ENCODE data around the gene KYNU.

DNA sequence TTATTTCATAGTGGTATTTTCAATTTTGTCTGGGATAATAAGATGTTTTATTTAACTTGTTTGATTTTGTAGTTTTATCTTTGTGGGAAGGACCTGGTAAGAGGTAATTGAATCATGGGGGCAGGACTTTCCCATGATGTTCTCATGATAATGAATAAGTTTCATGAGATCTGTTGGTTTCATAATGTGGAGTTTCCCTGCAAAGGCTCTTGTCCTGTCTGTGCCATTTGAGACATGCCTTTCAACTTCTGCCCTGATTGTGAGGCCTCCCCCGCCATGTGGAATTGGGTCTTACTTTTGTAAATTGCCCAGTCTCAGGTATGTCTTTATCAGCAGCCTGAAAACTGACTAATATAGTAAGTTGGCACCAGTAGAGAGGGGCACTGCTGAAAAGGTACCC is 174.0 kb downstream of the KYNU start:
- TF ChIP-seq, protein P1, sequence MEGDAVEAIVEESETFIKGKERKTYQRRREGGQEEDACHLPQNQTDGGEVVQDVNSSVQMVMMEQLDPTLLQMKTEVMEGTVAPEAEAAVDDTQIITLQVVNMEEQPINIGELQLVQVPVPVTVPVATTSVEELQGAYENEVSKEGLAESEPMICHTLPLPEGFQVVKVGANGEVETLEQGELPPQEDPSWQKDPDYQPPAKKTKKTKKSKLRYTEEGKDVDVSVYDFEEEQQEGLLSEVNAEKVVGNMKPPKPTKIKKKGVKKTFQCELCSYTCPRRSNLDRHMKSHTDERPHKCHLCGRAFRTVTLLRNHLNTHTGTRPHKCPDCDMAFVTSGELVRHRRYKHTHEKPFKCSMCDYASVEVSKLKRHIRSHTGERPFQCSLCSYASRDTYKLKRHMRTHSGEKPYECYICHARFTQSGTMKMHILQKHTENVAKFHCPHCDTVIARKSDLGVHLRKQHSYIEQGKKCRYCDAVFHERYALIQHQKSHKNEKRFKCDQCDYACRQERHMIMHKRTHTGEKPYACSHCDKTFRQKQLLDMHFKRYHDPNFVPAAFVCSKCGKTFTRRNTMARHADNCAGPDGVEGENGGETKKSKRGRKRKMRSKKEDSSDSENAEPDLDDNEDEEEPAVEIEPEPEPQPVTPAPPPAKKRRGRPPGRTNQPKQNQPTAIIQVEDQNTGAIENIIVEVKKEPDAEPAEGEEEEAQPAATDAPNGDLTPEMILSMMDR (IDR thresholded peaks at IDR 0.05; ENCODE audit: low read depth, low read length, poor library complexity, severe bottlenecking), result no peak
- TF ChIP-seq EZH2phosphoT487 (IDR thresholded peaks at IDR 0.05; ENCODE audit: borderline replicate concordance, low read length), result no peak
